GM12875 (cell line): ENCODE measurements around the gene PGLYRP4.
A peak's percentile ranks its signal among the peaks of the same experiment; 100 is the strongest.

Experiments
- H3K4me3 ChIP-seq: one replicate; pipeline ENCODE4 v1.5.1; 2011; ENCODE audit warnings: low read depth, low read length, control low read depth
- CTCF ChIP-seq: IDR thresholded peaks from 2 replicates; pipeline ENCODE4 v1.5.1; 2011; ENCODE audit warnings: low read depth, mild to moderate bottlenecking, control low read depth, inconsistent platforms, low read length, moderate library complexity, borderline replicate concordance; ENCODE audit not compliant: insufficient read depth

PGLYRP4 gene

GRCh38 chr1:153356392-153357075 lies 7.9 kb upstream of the PGLYRP4 start:
- TF ChIP-seq CTCF = no peak

GRCh38 chr1:153355445-153356071 lies 6.9 kb upstream of the PGLYRP4 start:
- TF ChIP-seq CTCF = peak; percentile 83
- H3K4me3 ChIP-seq = no peak overlapping the region

More at GRCh38 chr1:153356392-153357075, 7.9 kb upstream of the PGLYRP4 start:
- H3K4me3 ChIP-seq = no peak overlapping the region

GRCh38 chr1:153354515-153355193 lies 6.0 kb upstream of the PGLYRP4 start:
- TF ChIP-seq CTCF = 0 out of 2 replicates have a peak, but pooled peaks have one; percentile 9
- no peak overlapping the region for H3K4me3 ChIP-seq

GRCh38 chr1:153353226-153353947 lies 4.7 kb upstream of the PGLYRP4 start:
- H3K4me3 ChIP-seq = no peak overlapping the region
- TF ChIP-seq CTCF = peak; percentile 58

GRCh38 chr1:153352523-153352922 lies 3.9 kb upstream of the PGLYRP4 start:
- H3K4me3 ChIP-seq = no peak overlapping the region
- TF ChIP-seq CTCF = peak; percentile 79

GRCh38 chr1:153350321-153350957 lies 1.8 kb upstream of the PGLYRP4 start:
- TF ChIP-seq CTCF = no peak
- no peak overlapping the region for H3K4me3 ChIP-seq
